Activated CD4-positive, alpha-beta memory T cell treated with anti-CD3 and anti-CD28 coated beads, Interleukin-2, amount 10 ng/mL, durations not matched to agents 7 days and 5 days (primary cell): ENCODE results near the gene GPR149. TPM values are rescaled to one million over a fixed set of nuclear protein-coding genes. Genes with fewer than 3 reads are reported as not detected.

Experiments
- CTCF ChIA-PET: fragments of 350-600 bp; sonication (Branson Sonifier 250); formaldehyde crosslinking; loops from one replicate; lab custom pipeline; 2021; ENCODE audit warnings: antibody characterized with exemption, inconsistent platforms; lab: Charles Lee
- POLR2A ChIA-PET: fragments of 350-600 bp; sonication (Branson Sonifier 250); formaldehyde crosslinking; loops from one replicate; lab custom pipeline; 2021; ENCODE audit warnings: antibody characterized with exemption; lab: Charles Lee
- DNase-seq: peaks from one replicate; pipeline ENCODE4 v3.0.0-alpha.2; 2020
- H3K27ac Mint-ChIP-seq: one replicate; pipeline ENCODE4 v1.8.0; 2021; ENCODE audit warnings: mild to moderate bottlenecking, mixed read lengths
- H3K27me3 Mint-ChIP-seq: one replicate; pipeline ENCODE4 v1.8.0; 2021; ENCODE audit warnings: mixed read lengths
- H3K36me3 Mint-ChIP-seq: one replicate; pipeline ENCODE4 v1.8.0; 2021; ENCODE audit warnings: low read depth, mixed read lengths
- H3K4me1 Mint-ChIP-seq: one replicate; pipeline ENCODE4 v1.8.0; 2021; ENCODE audit warnings: mixed read lengths
- H3K4me3 Mint-ChIP-seq: one replicate; pipeline ENCODE4 v1.8.0; 2021; ENCODE audit warnings: mild to moderate bottlenecking, mixed read lengths
- H3K9me3 Mint-ChIP-seq: one replicate; pipeline ENCODE4 v1.8.0; 2021; ENCODE audit warnings: mixed read lengths
- total RNA-seq, 2 experiments: library from RNA; stranded (reverse); gene quantifications; one replicate each; pipeline ENCODE4 v1.2.3, GENCODE V29; 2021

GPR149 gene
- total RNA-seq, 2 experiments from 2014 or later: not detected

DNA sequence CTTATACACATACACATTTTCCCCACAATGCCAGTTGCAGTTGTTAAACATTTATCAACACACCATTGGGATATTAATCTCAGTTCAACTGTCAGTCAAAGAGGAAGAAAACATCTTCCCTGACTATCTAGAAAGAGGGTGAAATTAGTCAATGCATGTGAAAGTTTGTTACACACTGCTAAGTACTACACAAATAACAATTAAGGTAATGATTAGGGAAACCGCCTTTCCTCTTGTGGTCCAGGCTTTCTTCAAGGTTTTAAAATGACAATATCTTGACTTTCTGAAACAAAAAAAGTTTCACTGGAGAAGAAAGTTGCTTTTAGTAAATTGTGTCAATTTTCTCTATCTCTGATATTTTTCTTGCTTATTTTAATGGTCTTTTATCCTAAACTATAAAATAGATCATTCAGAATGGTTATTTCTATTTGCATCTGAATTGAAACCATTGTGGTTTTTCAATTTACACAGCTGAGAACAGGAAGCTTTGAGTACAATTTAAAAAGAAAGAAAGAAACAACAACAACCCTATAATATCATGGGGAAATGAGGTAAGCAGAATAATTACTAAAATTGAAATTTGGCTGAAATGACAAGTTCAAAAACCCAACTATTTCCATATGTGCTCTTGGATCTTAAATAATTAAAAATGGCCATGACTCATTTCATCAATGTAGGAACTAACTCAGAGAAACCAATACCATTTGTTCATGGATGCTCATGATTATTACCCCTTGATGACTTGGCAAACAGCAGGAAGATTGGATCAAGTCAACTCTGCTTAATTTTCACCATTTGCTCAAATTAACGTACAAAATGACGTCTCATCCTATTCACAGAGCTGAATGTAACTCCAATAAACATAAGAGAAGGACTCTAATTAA, 31.7 kb downstream of the GPR149 start:
- H3K27me3 Mint-ChIP-seq: peaks cover 7% of the 10 kb centered on the region
- ChIA-PET CTCF (no interaction called here), POLR2A (no interaction called here)
- no peaks in the 10 kb centered on the region for H3K36me3 Mint-ChIP-seq
- no peak overlapping the region for H3K27ac Mint-ChIP-seq
- no peak overlapping the region for H3K4me3 Mint-ChIP-seq
- DNase-seq: no peak
- H3K4me1 Mint-ChIP-seq: peaks cover 4% of the 10 kb centered on the region
- no peaks in the 10 kb centered on the region for H3K9me3 Mint-ChIP-seq

DNA sequence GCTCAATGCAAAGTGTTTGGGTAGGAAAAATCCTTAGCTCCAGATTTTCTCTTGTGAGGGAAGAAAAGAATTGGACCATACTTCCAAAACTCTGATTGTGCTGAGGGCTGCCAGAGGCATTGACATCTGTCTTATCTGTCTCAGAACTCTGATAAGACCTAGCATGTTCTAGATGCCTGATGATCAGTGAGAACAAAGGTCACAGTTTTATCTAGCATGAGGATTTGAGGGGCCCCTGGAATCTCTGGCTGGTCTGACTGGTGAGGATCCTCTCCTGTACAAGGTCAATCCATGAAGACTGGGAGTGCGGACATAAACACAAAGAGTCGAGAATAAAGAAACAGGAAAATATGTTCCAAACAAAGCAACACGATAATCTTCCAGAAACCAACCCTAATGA, 40.1 kb downstream of the GPR149 start:
- Mint-ChIP-seq H3K27ac (no peak overlapping the region), H3K4me3 (no peak overlapping the region), H3K36me3 (no peaks in the 10 kb centered on the region), H3K4me1 (no peaks in the 10 kb centered on the region), H3K9me3 (no peaks in the 10 kb centered on the region), H3K27me3 (peaks cover 10% of the 10 kb centered on the region)
- ChIA-PET POLR2A (no interaction called here), CTCF (no interaction called here)
- no peak for DNase-seq

DNA sequence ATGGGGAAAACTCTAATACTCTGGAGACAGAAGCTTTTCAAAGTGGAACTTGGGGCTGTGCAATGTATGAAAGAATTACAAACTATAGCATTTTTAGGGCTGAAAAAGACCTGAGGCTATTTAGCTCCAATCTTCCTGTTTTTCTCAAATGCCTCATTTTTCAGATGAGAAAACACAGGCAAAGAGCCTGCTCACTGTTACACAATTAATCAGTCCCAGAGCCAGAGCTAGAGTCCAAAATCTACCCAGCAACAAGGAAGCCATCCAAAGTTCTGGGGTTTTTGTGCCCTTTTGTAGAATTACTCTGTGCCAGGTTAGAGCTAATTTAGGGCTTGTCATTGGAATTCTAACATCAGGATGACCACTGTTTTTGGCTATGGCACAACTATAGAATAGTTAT, 45.5 kb downstream of the GPR149 start:
- POLR2A ChIA-PET: no interaction called here

DNA sequence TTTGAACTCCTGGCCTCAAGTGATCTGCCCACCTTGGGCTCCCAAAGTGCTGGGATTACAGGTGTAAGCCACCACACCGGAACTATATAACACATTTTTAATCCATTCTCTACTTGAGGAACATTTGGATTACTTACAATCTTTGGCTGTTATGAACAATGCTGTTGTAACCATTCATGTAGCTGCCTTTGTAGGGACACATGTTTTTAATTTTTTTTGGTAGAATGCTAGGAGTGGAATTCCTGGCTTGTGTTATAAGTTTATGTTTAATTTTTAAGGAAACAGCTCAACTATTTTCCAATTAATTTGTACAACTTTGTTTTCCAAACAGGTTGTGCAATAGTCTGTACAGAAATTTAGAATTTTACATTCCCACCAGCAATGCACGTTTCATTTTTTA, 51.7 kb downstream of the GPR149 start:
- no peak overlapping the region for H3K4me3 Mint-ChIP-seq
- ChIA-PET POLR2A (no interaction called here), CTCF (no interaction called here)
- DNase-seq: no peak
- H3K9me3 Mint-ChIP-seq: no peaks in the 10 kb centered on the region
- H3K36me3 Mint-ChIP-seq: no peaks in the 10 kb centered on the region
- no peak overlapping the region for H3K27ac Mint-ChIP-seq
- no peaks in the 10 kb centered on the region for H3K4me1 Mint-ChIP-seq
- H3K27me3 Mint-ChIP-seq: no peaks in the 10 kb centered on the region

More for the DNA sequence above, 45.5 kb downstream of the GPR149 start:
- no peak for DNase-seq
- Mint-ChIP-seq H3K4me1 (no peaks in the 10 kb centered on the region), H3K27ac (no peak overlapping the region), H3K4me3 (no peak overlapping the region), H3K36me3 (no peaks in the 10 kb centered on the region), H3K9me3 (no peaks in the 10 kb centered on the region), H3K27me3 (no peaks in the 10 kb centered on the region)
- CTCF ChIA-PET: no interaction called here

DNA sequence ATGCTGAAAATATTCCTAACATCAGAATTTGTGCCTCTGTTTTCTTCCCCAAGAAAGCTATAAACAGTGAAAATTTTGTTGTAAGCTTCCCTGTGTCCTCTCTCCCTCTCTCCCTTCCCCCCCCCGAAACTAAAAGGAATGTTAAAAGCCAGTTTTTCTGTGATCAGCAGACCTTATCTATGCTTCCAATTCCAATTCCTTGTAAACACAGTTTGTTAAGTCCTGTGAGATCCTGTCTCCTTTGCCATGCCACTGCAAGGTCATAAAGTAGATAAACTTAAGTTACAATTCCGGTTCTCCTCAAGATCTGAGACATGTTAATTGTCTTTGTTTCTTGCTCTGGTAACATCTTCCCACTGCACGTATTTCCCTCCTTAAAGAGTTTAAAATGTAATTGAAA, 62.8 kb downstream of the GPR149 start:
- no peaks in the 10 kb centered on the region for H3K9me3 Mint-ChIP-seq
- ChIA-PET CTCF (no interaction called here), POLR2A (no interaction called here)
- no peaks in the 10 kb centered on the region for H3K36me3 Mint-ChIP-seq
- H3K4me1 Mint-ChIP-seq: no peaks in the 10 kb centered on the region
- H3K27ac Mint-ChIP-seq: no peak overlapping the region
- H3K4me3 Mint-ChIP-seq: no peak overlapping the region
- H3K27me3 Mint-ChIP-seq: no peaks in the 10 kb centered on the region
- no peak for DNase-seq

DNA sequence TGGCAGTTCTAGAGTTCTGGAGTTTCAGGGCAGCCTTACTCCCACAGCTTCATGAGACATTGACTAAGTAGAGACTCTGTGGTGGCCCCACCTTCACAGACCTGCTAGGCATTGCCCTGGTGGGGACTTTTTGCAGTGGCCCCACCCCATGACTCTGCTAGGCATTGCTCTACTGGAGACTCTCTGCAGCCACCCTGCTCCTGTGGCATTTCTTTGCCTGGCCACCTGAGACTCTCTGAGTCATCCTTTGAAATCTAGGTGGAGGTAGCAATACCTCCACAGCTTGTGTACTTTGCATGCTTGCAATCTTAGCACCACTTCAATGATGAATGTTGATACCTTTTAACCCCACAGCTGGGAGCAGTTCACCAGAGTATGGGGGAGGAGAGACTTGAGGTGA, 65.1 kb downstream of the GPR149 start:
- Mint-ChIP-seq H3K4me1 (no peaks in the 10 kb centered on the region), H3K27ac (no peak overlapping the region), H3K36me3 (no peaks in the 10 kb centered on the region), H3K9me3 (no peaks in the 10 kb centered on the region), H3K4me3 (no peak overlapping the region), H3K27me3 (no peaks in the 10 kb centered on the region)
- DNase-seq: no peak
- CTCF ChIA-PET: no interaction called here
- POLR2A ChIA-PET: no interaction called here

DNA sequence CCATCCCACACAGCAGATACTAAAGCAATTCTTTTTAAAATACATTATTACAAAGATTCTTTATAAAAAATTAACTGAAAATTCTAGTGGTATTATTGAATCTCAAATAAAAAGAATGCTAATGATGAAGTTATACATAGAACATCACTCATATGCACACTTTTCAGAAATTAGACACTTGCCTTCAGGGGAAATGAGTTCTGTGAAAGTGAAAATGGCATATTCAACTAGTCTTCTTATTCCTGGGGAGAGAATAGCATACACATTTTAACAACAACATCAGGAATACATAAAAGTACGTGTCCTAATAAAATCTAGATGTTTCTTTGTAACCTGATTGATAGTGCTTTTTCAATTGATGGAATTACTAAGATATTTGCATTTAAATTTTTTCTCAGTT, 68.9 kb downstream of the GPR149 start:
- H3K27ac Mint-ChIP-seq: no peak overlapping the region
- peaks cover under 1% of the 10 kb centered on the region for H3K27me3 Mint-ChIP-seq
- no peaks in the 10 kb centered on the region for H3K36me3 Mint-ChIP-seq
- ChIA-PET POLR2A (no interaction called here), CTCF (no interaction called here)
- H3K9me3 Mint-ChIP-seq: peaks cover under 1% of the 10 kb centered on the region
- no peak for DNase-seq
- H3K4me1 Mint-ChIP-seq: no peaks in the 10 kb centered on the region
- H3K4me3 Mint-ChIP-seq: no peak overlapping the region

DNA sequence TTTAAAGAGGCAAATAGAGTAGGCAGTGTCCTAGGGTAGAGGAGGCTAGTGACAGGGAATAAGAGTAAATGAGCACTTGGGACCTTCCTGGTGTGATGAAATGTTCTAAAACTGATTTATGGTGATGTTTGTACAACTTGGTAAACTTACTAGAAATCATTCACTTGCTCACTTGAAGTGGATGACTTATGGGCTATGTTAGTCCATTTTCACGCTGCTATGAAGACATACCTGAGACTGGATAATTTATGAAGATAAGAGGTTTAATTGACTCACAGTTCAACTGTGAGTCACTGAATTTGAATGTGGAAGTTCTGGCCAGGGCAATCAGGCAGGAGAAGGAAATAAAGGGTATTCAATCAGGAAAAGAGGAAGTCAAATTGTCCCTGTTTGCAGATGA, 74.0 kb downstream of the GPR149 start:
- DNase-seq: no peak
- no peak overlapping the region for H3K27ac Mint-ChIP-seq
- ChIA-PET POLR2A (no interaction called here), CTCF (no interaction called here)
- H3K9me3 Mint-ChIP-seq: peaks cover 5% of the 10 kb centered on the region
- H3K36me3 Mint-ChIP-seq: no peaks in the 10 kb centered on the region
- H3K4me3 Mint-ChIP-seq: no peak overlapping the region
- no peaks in the 10 kb centered on the region for H3K4me1 Mint-ChIP-seq
- H3K27me3 Mint-ChIP-seq: peaks cover 6% of the 10 kb centered on the region

DNA sequence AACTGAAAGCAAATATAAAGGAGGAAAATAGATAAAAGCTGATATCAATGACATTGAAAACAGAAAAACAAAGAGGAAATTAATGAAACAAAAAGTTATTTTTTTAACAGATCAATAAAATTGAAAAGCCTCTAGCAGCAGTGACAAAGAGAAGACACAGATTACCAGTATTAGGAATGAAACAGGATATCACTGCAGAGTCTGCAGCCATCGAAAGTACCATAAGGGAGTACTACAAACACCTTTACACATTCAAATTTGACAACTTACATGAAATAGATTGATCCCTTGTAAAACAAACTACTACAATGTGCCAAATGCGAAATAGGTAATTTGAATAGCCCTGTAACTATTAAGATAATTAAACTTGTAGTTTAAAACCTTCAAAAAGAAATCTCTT, 80.8 kb downstream of the GPR149 start:
- no peaks in the 10 kb centered on the region for H3K36me3 Mint-ChIP-seq
- no peak for DNase-seq
- H3K27ac Mint-ChIP-seq: no peak overlapping the region
- no peak overlapping the region for H3K4me3 Mint-ChIP-seq
- peaks cover 13% of the 10 kb centered on the region for H3K27me3 Mint-ChIP-seq
- ChIA-PET POLR2A (no interaction called here), CTCF (no interaction called here)
- no peaks in the 10 kb centered on the region for H3K4me1 Mint-ChIP-seq
- H3K9me3 Mint-ChIP-seq: no peaks in the 10 kb centered on the region

DNA sequence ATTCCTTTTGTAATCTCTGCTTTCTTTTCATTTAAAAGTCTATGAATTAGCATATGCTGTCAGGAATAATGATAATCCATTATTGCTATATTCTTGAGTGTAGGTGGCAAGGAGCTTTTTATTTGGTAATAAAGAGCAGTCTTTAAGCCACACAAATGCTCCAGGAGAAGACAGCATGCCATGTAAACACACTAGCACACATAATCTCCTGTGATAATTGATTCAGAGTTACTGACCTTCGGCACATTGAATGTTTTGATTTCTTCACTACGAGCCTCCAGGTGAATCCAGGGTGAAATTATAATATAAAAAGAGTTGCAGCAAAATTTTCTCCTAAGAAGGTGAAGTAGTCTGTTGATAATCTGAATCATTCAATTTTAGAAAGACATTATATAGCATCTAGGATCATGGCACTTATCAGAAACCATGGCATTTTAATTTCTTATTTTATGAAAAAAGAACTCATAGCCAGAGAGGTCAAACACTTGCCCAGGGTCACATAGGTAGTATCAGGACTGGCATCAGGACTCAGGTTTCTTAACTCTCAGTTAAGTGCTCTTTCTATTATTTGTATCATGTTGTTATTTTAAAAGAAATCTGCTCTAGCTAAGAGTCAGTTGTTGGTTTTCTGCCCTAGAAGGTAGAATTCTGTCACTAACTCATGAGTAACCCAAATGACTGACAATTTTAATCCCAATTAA, 84.4 kb downstream of the GPR149 start:
- H3K27ac Mint-ChIP-seq: no peak overlapping the region
- no peaks in the 10 kb centered on the region for H3K4me1 Mint-ChIP-seq
- no peaks in the 10 kb centered on the region for H3K36me3 Mint-ChIP-seq
- ChIA-PET POLR2A (no interaction called here), CTCF (no interaction called here)
- no peak for DNase-seq
- H3K9me3 Mint-ChIP-seq: no peaks in the 10 kb centered on the region
- peaks cover 10% of the 10 kb centered on the region for H3K27me3 Mint-ChIP-seq
- H3K4me3 Mint-ChIP-seq: no peak overlapping the region

DNA sequence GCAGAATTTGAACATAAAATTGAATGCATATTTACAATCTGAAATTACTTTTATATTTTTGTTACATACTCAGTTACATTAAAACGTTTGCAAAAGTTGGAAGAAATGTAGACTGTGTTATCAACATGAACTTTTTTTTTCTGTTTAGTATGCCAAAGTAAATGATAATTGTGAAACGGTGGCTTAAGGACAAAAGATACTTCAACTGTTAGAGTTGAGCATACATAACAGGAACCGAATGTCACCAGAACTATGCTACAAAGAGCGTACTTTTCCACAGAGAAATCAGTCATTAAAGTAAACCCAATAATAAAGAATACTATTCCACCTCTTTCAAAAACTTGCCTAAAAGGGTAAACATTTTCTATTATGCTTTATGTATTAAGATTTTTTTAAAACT, 91.4 kb downstream of the GPR149 start:
- Mint-ChIP-seq H3K4me1 (no peaks in the 10 kb centered on the region), H3K27ac (no peak overlapping the region), H3K4me3 (no peak overlapping the region), H3K36me3 (no peaks in the 10 kb centered on the region), H3K9me3 (no peaks in the 10 kb centered on the region), H3K27me3 (peaks cover 11% of the 10 kb centered on the region)
- ChIA-PET POLR2A (no interaction called here), CTCF (no interaction called here)
- DNase-seq: no peak

DNA sequence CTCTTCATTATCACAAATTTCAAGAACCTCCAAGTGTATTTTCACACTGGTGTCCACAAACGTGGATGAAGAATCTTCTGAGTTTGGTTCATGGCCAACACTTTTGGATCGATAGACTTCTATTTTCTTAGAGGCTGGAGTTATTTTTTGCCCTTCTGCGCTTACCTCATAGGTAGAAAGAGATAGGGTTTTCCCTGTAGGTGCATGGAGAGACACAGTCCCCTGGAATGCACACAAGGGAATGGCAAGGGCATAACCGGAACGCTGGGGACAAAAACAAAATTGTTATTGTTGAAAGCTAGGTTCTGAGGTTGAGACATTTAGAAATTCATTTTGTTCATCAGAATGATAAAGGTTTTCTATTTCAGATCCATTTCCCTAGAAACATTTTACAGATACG, 92.0 kb downstream of the GPR149 start:
- H3K27ac Mint-ChIP-seq: no peak overlapping the region
- no peak overlapping the region for H3K4me3 Mint-ChIP-seq
- peaks cover 15% of the 10 kb centered on the region for H3K27me3 Mint-ChIP-seq
- H3K4me1 Mint-ChIP-seq: no peaks in the 10 kb centered on the region
- POLR2A ChIA-PET: no interaction called here
- no peaks in the 10 kb centered on the region for H3K36me3 Mint-ChIP-seq
- DNase-seq: no peak
- no peaks in the 10 kb centered on the region for H3K9me3 Mint-ChIP-seq
- CTCF ChIA-PET: no interaction called here

DNA sequence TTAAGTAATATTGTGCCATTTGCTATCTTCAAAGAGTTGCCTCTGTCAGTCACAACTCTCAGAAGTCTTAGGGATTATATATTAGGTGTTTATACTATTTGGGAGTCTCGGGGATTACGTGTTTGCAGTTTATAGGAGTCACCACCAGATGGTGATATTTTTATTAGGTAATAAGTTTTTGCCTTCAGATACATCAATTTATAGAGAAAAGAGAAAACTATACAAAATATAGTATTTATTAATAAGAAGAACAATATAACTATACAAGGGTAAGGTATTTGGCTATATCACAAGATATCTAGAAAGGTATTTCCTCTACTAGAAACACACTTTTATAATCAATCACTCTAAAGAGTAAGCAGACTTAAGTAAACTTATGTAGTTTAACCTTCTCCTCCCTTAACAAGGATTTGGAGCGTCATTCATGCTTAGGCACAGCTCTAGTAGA, 95.0 kb downstream of the GPR149 start:
- Mint-ChIP-seq H3K36me3 (no peaks in the 10 kb centered on the region), H3K4me1 (no peaks in the 10 kb centered on the region), H3K27me3 (peaks cover 18% of the 10 kb centered on the region), H3K4me3 (no peak overlapping the region), H3K9me3 (no peaks in the 10 kb centered on the region), H3K27ac (no peak overlapping the region)
- no peak for DNase-seq
- ChIA-PET CTCF (no interaction called here), POLR2A (interaction anchor here (1.5 kb wide), 1 partner anchor 10 kb away, joined by 4 read pairs; the partner anchor contains the start of gene DHX36)
